K562 (cell line): Measurements from ENCODE around the gene MAP4K1. TPM values are rescaled to one million over a fixed set of nuclear protein-coding genes. Genes with fewer than 3 reads are reported as not detected.
A peak's percentile ranks its signal among the peaks of the same experiment; 100 is the strongest.

Experiments used
- BMI1 ChIP-seq: fragments of 150-350 bp; IDR thresholded peaks from 2 replicates; pipeline ENCODE4 v1.6.1; 2014; ENCODE audit warnings: low read length
- CBX3 ChIP-seq, 2 experiments: IDR thresholded peaks; 1 replicate in 1 of 2; 2 replicates in 1 of 2; pipeline ENCODE4 v1.6.1; 2012; ENCODE audit warnings: inconsistent platforms in 2 of 2, low read length in 2 of 2, borderline replicate concordance in 1 of 2, control low read depth in 1 of 2
- CC2D1A ChIP-seq: fragments of 450-650 bp; IDR thresholded peaks from 2 replicates; pipeline ENCODE4 v1.6.1; 2017; ENCODE audit warnings: mild to moderate bottlenecking
- CCAR2 ChIP-seq: fragments of 200-400 bp; formaldehyde crosslinking; IDR thresholded peaks from 2 replicates; pipeline ENCODE4 v1.6.1; 2017; ENCODE audit warnings: mild to moderate bottlenecking, low read depth, low read length
- CHCHD3 ChIP-seq: fragments of 250-450 bp; sonication (Bioruptor Pico); IDR thresholded peaks from 2 replicates; pipeline ENCODE4 v2.1.2; 2022; ENCODE audit warnings: mild to moderate bottlenecking
- CREM ChIP-seq: IDR thresholded peaks from 2 replicates; pipeline ENCODE4 v1.6.1; 2014; ENCODE audit warnings: antibody characterized with exemption, low read depth
- DNMT1 ChIP-seq: fragments of 450-650 bp; IDR thresholded peaks from 2 replicates; pipeline ENCODE4 v1.6.1; 2016; ENCODE audit warnings: antibody characterized with exemption, mild to moderate bottlenecking
- FOXK2 ChIP-seq, 2 experiments: fragments of 450-650 bp; IDR thresholded peaks in 1 of 2; conservative IDR thresholded peaks in 1 of 2; 2 replicates each; pipeline ENCODE4 v1.6.1; 2016; ENCODE audit warnings: low read depth in 2 of 2, mild to moderate bottlenecking in 1 of 2
- HIVEP1 ChIP-seq: fragments of 250-450 bp; sonication (Bioruptor Pico); IDR thresholded peaks from 2 replicates; pipeline ENCODE4 v1.4.0; 2020; ENCODE audit warnings: mild to moderate bottlenecking
- MEF2D ChIP-seq: conservative IDR thresholded peaks from 2 replicates; pipeline ENCODE4 v1.6.1; 2016; ENCODE audit warnings: low read depth, missing genetic modification characterization, missing compliant biosample characterization
- MYBL2 ChIP-seq, 2 experiments: fragments of 450-650 bp in 1 of 2; sonication (generic) in 1 of 2; formaldehyde crosslinking in 1 of 2; IDR thresholded peaks; 2 replicates each; pipeline versions ENCODE4 v1.6.1 to v1.8.1; 2017 to 2022; ENCODE audit warnings: borderline replicate concordance in 1 of 2, inconsistent platforms in 1 of 2, low read depth in 1 of 2, mild to moderate bottlenecking in 1 of 2, missing genetic modification reagents in 1 of 2, moderate library complexity in 1 of 2
- NCOA2 ChIP-seq, 2 experiments: fragments of 450-650 bp; IDR thresholded peaks; 2 replicates each; pipeline ENCODE4 v1.6.1; 2018; ENCODE audit warnings: mild to moderate bottlenecking in 2 of 2, moderate library complexity in 1 of 2; ENCODE audit not compliant: partially characterized antibody in 2 of 2
- NRF1 ChIP-seq, 2 experiments: fragments of 450-650 bp; IDR thresholded peaks in 1 of 2; conservative IDR thresholded peaks in 1 of 2; 2 replicates each; pipeline ENCODE4 v1.6.1; 2014; ENCODE audit warnings: mild to moderate bottlenecking in 2 of 2
- PCBP1 ChIP-seq: fragments of 200-400 bp; formaldehyde crosslinking; IDR thresholded peaks from 2 replicates; pipeline ENCODE4 v1.6.1; 2018; ENCODE audit warnings: mild to moderate bottlenecking, low read depth, low read length; ENCODE audit not compliant: poor library complexity, severe bottlenecking
- PHB ChIP-seq: fragments of 250-450 bp; sonication (Bioruptor Pico); IDR thresholded peaks from 2 replicates; pipeline ENCODE4 v1.5.0; 2021
- POLR2G ChIP-seq: fragments of 200-400 bp; formaldehyde crosslinking; IDR thresholded peaks from 2 replicates; pipeline ENCODE4 v1.6.1; 2017; ENCODE audit warnings: low read depth, mild to moderate bottlenecking, antibody characterized with exemption, low read length, moderate library complexity
- SRSF3 ChIP-seq: fragments of 200-400 bp; formaldehyde crosslinking; IDR thresholded peaks from 2 replicates; pipeline ENCODE4 v1.6.1; 2016; ENCODE audit warnings: mild to moderate bottlenecking, low read length, moderate library complexity; ENCODE audit not compliant: insufficient read depth
- TCFL5 ChIP-seq: fragments of 250-450 bp; sonication (Bioruptor Pico); conservative IDR thresholded peaks from 2 replicates; pipeline ENCODE4 v1.6.1; 2021; ENCODE audit warnings: mild to moderate bottlenecking, moderate library complexity, matching md5 sums
- XRCC3 ChIP-seq: fragments of 450-650 bp; IDR thresholded peaks from 2 replicates; pipeline ENCODE4 v1.6.1; 2017; ENCODE audit warnings: mild to moderate bottlenecking, moderate library complexity
- YBX1 ChIP-seq: fragments of 450-650 bp; IDR thresholded peaks from 2 replicates; pipeline ENCODE4 v1.7.1; 2016; ENCODE audit warnings: mild to moderate bottlenecking
- YY1 ChIP-seq, 3 experiments: IDR thresholded peaks; 2 replicates each; pipeline ENCODE4 v1.6.1; 2011; ENCODE audit warnings: low read length in 2 of 3, mild to moderate bottlenecking in 2 of 3, moderate library complexity in 2 of 3, borderline replicate concordance in 1 of 3, control low read depth in 1 of 3, low read depth in 1 of 3; ENCODE audit not compliant: insufficient read depth in 3 of 3, insufficient replicate concordance in 2 of 3, control insufficient read depth in 1 of 3, insufficient read length in 1 of 3; ENCODE audit errors: extremely low read depth in 1 of 3
- ZBTB1 ChIP-seq: sonication (generic); formaldehyde crosslinking; IDR thresholded peaks from 2 replicates; pipeline ENCODE4 v1.8.1; 2023; ENCODE audit warnings: missing genetic modification reagents, low read depth, mild to moderate bottlenecking, borderline replicate concordance
- ZNF197 ChIP-seq: fragments of 200-800 bp; sonication (Bioruptor generic); IDR thresholded peaks from 2 replicates; pipeline ENCODE4 v1.6.1; 2016; ENCODE audit warnings: low read depth, missing genetic modification characterization, missing compliant biosample characterization
- ZNF384 ChIP-seq: IDR thresholded peaks from 2 replicates; pipeline ENCODE4 v1.6.1; 2012; ENCODE audit warnings: low read depth, low read length, improper control_type of control experiment
- ZNF431 ChIP-seq: sonication (generic); formaldehyde crosslinking; IDR thresholded peaks from 2 replicates; pipeline ENCODE4 v1.8.0; 2022; ENCODE audit warnings: mild to moderate bottlenecking, missing genetic modification reagents
- polyA plus RNA-seq, 8 experiments: library from polyadenylated mRNA; depleted of rRNA in 4 of 8; stranded (reverse) in 5 of 8; unstranded in 3 of 8; fragments of >200 nt; fragmentation: Nextera tagmentation in 2 of 8; fragmentation: Illumina TruSeq in 1 of 8; extraction: Ambion mirVana in 2 of 8; extraction: Trizol in 1 of 8; gene quantifications; 2 replicates each; pipeline versions ENCODE4 v1.2.1 to v1.2.3, GENCODE V29; 2011 to 2014; ENCODE audit warnings: inconsistent platforms in 1 of 8, missing spikeins in 1 of 8
- total RNA-seq, 7 experiments: library from RNA; depleted of rRNA in 6 of 7; stranded (reverse); fragments of >200 nt in 6 of 7; fragmentation: Illumina TruSeq in 2 of 7; extraction: Trizol in 2 of 7; gene quantifications; 2 replicates each; pipeline versions ENCODE4 v1.2.1 to v1.2.3, GENCODE V29; 2011 to 2021; ENCODE audit warnings: low replicate concordance in 1 of 7
- TF ChIP-seq, protein P1 (sequence below): sonication (generic); formaldehyde crosslinking; IDR thresholded peaks from 2 replicates; pipeline ENCODE4 v1.8.1; 2022; ENCODE audit warnings: missing genetic modification reagents
- TF ChIP-seq, protein P2 (sequence below): fragments of 450-650 bp; IDR thresholded peaks from 2 replicates; pipeline ENCODE4 v1.6.1; 2018; ENCODE audit warnings: mild to moderate bottlenecking, low read depth; ENCODE audit not compliant: partially characterized antibody

Gene MAP4K1
- total and polyA plus RNA-seq, 9 of the 15 experiments (the other 6 are each of a cell fraction or from before 2014, with no cell fraction given), result 0.14 to 3.2 (median 0.73) TPM; not detected in 1

DNA sequence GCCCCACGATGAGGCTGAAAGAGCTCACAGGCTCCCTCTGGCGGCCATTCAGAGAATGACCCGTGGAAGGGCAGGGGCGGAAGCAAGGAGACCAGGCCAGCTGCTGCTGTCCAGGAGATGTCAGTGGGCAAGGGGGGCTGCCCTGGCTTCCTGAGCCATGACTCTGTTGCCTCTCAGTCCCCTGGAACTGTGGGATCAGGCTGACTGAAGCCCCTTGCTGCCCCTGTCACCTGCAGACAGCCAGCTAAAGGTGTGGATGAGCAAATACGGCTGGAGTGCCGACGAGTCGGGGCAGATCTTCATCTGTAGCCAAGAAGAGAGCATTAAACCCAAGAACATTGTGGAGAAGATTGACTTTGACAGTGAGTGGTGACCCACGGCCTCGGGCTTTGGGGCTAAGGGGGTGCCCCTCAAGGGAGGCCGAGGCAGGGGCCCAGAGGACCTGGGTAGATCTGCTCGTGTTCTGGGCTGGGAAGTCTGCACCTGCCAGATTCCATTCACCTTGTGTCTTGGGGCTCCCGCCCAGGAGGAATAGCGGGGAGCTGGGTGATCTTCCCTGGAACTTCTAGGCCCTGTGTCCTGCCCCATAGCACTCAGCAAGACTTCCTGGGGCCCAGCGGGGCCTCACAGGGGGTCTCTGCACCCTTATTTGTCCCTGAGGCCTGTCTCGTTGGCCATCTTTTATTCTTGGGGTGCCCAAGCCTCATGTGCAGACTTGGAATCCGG is 17.2 kb upstream of the MAP4K1 start (continued):
- TF ChIP-seq ZNF431 (CRISPR knock-in tag) (no peak), PCBP1 (no peak), HIVEP1 (no peak), POLR2G (peak; percentile 66), CCAR2 (no peak), NCOA2 (IDR thresholded peaks at IDR 0.05; ENCODE audit: partially characterized antibody in 2 of 2) (no peak), MYBL2 (IDR thresholded peaks at IDR 0.05; ENCODE audit: low read depth) (no peak), MYBL2 (CRISPR knock-in tag; IDR thresholded peaks at IDR 0.05; ENCODE audit: borderline replicate concordance) (no peak), CC2D1A (peak; percentile 25; the same call in 1 of the 2 replicates), ZBTB1 (CRISPR knock-in tag) (no peak), FOXK2 (conservative IDR thresholded peaks at IDR 0.05 in 1 of 2, IDR thresholded peaks at IDR 0.05 in 1 of 2; ENCODE audit: low read depth in 2 of 2) (no peak), XRCC3 (no peak), ZNF384 (peak; percentile 52; the same call in 1 of the 2 replicates), CREM (0 out of 2 replicates have a peak, but pooled peaks have one; percentile 22), ZNF197 (no peak), MEF2D (tag) (no peak), YY1 (IDR thresholded peaks at IDR 0.05; ENCODE audit: borderline replicate concordance in 1 of 3, control insufficient read depth in 1 of 3, extremely low read depth in 1 of 3, insufficient read depth in 3 of 3, insufficient read length in 1 of 3, insufficient replicate concordance in 2 of 3, low read depth in 1 of 3, low read length in 2 of 3) (peak in 1 of 3 experiments; percentile 9), DNMT1 (no peak), TCFL5 (CRISPR knock-in tag) (no peak), PHB (no peak), NRF1 (conservative IDR thresholded peaks at IDR 0.05 in 1 of 2, IDR thresholded peaks at IDR 0.05 in 1 of 2) (no peak), CHCHD3 (CRISPR knock-in tag) (no peak), BMI1 (no peak), SRSF3 (no peak), CBX3 (IDR thresholded peaks at IDR 0.05; ENCODE audit: borderline replicate concordance in 1 of 2, low read length in 2 of 2) (no peak), YBX1 (no peak)
- TF ChIP-seq, protein P1, sequence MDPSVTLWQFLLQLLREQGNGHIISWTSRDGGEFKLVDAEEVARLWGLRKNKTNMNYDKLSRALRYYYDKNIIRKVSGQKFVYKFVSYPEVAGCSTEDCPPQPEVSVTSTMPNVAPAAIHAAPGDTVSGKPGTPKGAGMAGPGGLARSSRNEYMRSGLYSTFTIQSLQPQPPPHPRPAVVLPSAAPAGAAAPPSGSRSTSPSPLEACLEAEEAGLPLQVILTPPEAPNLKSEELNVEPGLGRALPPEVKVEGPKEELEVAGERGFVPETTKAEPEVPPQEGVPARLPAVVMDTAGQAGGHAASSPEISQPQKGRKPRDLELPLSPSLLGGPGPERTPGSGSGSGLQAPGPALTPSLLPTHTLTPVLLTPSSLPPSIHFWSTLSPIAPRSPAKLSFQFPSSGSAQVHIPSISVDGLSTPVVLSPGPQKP (CRISPR knock-in tag), result no peak
- TF ChIP-seq, protein P2, sequence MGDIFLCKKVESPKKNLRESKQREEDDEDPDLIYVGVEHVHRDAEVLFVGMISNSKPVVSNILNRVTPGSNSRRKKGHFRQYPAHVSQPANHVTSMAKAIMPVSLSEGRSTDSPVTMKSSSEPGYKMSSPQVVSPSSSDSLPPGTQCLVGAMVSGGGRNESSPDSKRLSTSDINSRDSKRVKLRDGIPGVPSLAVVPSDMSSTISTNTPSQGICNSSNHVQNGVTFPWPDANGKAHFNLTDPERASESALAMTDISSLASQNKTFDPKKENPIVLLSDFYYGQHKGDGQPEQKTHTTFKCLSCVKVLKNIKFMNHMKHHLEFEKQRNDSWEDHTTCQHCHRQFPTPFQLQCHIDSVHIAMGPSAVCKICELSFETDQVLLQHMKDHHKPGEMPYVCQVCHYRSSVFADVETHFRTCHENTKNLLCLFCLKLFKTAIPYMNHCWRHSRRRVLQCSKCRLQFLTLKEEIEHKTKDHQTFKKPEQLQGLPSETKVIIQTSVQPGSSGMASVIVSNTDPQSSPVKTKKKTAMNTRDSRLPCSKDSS, result no peak
